GM12878 (cell line): Measurements from ENCODE around the gene SORCS2. TPM values are rescaled to one million over a fixed set of nuclear protein-coding genes. Genes with fewer than 3 reads are reported as not detected.

ENCODE experiments used
- ATAC-seq: fragments of 200-7000 bp; cut with Tn5 transposase; 3 replicates; pipeline ENCODE4 v1.9.1; 2020; ENCODE audit warnings: mild to moderate bottlenecking, moderate library complexity
- BruUV-seq: library from RNA; stranded (reverse); fragments of 400-500 nt; replicated peaks from 2 replicates; lab custom pipeline; 2021; lab: Mats Ljungman, UMichigan
- CTCF ChIA-PET: fragments of 300-600 bp; sonication (Branson Sonifier 250); formaldehyde crosslinking; extraction: SDS; loops from one replicate; lab custom pipeline; 2021; ENCODE audit warnings: inconsistent platforms; lab: Yijun Ruan, JAX
- POLR2A ChIA-PET: fragments of 350-600 bp; formaldehyde crosslinking; extraction: SDS; loops from one replicate; lab custom pipeline; 2021; ENCODE audit warnings: inconsistent platforms; lab: Charles Lee
- RAD21 ChIA-PET: fragments of 300-600 bp; sonication (Branson Sonifier 250); formaldehyde crosslinking; loops from one replicate; lab custom pipeline; 2023; ENCODE audit warnings: antibody characterized with exemption; ENCODE audit not compliant: unreplicated experiment; lab: Charles Lee
- SMC1A ChIA-PET: fragments of 300-600 bp; sonication (Branson Sonifier 250); formaldehyde crosslinking; loops from one replicate; lab custom pipeline; 2023; ENCODE audit not compliant: unreplicated experiment, uncharacterized antibody; lab: Charles Lee
- DNase-seq: peaks from one replicate; pipeline ENCODE4 v3.0.0-alpha.2; 2011; ENCODE audit warnings: low read depth, low spot score
- FAIRE-seq: peaks from 3 replicates; lab custom pipeline; 2011; peaks lifted over from hg19 to GRCh38; lab: Jason Lieb, UNC
- H2AFZ ChIP-seq: 2 replicates; pipeline ENCODE4 v1.6.0; 2011; ENCODE audit warnings: low read depth, low read length, control low read depth; ENCODE audit not compliant: control insufficient read depth
- H3K27ac ChIP-seq: 2 replicates; pipeline ENCODE4 v1.5.1; 2011; ENCODE audit warnings: control low read depth; ENCODE audit not compliant: control insufficient read depth, insufficient read depth
- H3K27me3 ChIP-seq, 2 experiments: replicated peaks in 1 of 2; 2 replicates each; pipeline versions ENCODE4 v1.6.0 to v1.6.1; 2011; ENCODE audit warnings: low read length in 1 of 2; ENCODE audit not compliant: control insufficient read depth in 2 of 2, insufficient read depth in 2 of 2
- H3K36me3 ChIP-seq, 2 experiments: 2 replicates each; pipeline ENCODE4 v1.5.1; 2011; ENCODE audit warnings: low read length in 1 of 2; ENCODE audit not compliant: control insufficient read depth in 2 of 2, insufficient read depth in 2 of 2
- H3K4me1 ChIP-seq: 2 replicates; pipeline ENCODE4 v1.6.1; 2011; ENCODE audit warnings: mild to moderate bottlenecking, low read length, moderate library complexity, mixed read lengths; ENCODE audit not compliant: control insufficient read depth, insufficient read depth
- H3K4me2 ChIP-seq: 2 replicates; pipeline ENCODE4 v1.6.0; 2011; ENCODE audit warnings: control low read depth; ENCODE audit not compliant: control insufficient read depth, insufficient read depth
- H3K4me3 ChIP-seq: fragments of 200-600 bp; sonication (generic); 2 replicates; pipeline ENCODE4 v1.5.1; 2016
- H3K79me2 ChIP-seq: 2 replicates; pipeline ENCODE4 v1.6.0; 2011; ENCODE audit warnings: low read length; ENCODE audit not compliant: control insufficient read depth, insufficient read depth
- H3K9ac ChIP-seq: 2 replicates; pipeline ENCODE4 v1.8.0; 2011; ENCODE audit warnings: low read length, control low read depth, mixed read lengths; ENCODE audit not compliant: control insufficient read depth, insufficient read depth
- H3K9me3 ChIP-seq: replicated peaks from 3 replicates; pipeline ENCODE4 v1.5.1; 2011; ENCODE audit warnings: mild to moderate bottlenecking, low read length; ENCODE audit not compliant: control insufficient read depth, insufficient read depth
- H4K20me1 ChIP-seq: 2 replicates; pipeline ENCODE4 v1.6.0; 2011; ENCODE audit not compliant: control insufficient read depth, insufficient read depth
- JUND ChIP-seq: IDR thresholded peaks from 2 replicates; pipeline ENCODE4 v1.6.1; 2012; ENCODE audit warnings: low read depth, mild to moderate bottlenecking, low read length, improper control_type of control experiment, moderate library complexity
- NR2C1 ChIP-seq: fragments of 450-650 bp; IDR thresholded peaks from 2 replicates; pipeline ENCODE4 v1.6.1; 2017; ENCODE audit warnings: antibody characterized with exemption, mild to moderate bottlenecking, moderate library complexity
- POU2F2 ChIP-seq: IDR thresholded peaks from 3 replicates; pipeline ENCODE4 v1.6.1; 2011; ENCODE audit warnings: low read depth, mild to moderate bottlenecking, low read length, borderline replicate concordance
- RELB ChIP-seq: fragments of 450-650 bp; IDR thresholded peaks from 2 replicates; pipeline ENCODE4 v1.6.1; 2017; ENCODE audit warnings: low read depth, mild to moderate bottlenecking, moderate library complexity
- SUPT20H ChIP-seq: IDR thresholded peaks from 2 replicates; pipeline ENCODE4 v1.6.1; 2011; ENCODE audit warnings: low read depth, mild to moderate bottlenecking, low read length, moderate library complexity, borderline replicate concordance; ENCODE audit not compliant: control insufficient read depth
- ZBTB11 ChIP-seq: fragments of 450-650 bp; formaldehyde crosslinking; IDR thresholded peaks from 2 replicates; pipeline ENCODE4 v1.5.0; 2022; ENCODE audit warnings: mild to moderate bottlenecking, missing genetic modification characterization
- WGBS: methylation state at CpG from one replicate; pipeline ENCODE4 v1.1.6; 2016; ENCODE audit warnings: low lambda C conversion rate; ENCODE audit not compliant: insufficient replicate concordance, insufficient coverage; ENCODE audit errors: missing lambda C conversion rate; 5-methylcytosine and 5-hydroxymethylcytosine counted together
- in situ Hi-C: fragments of 300-500 bp; cut with MboI; formaldehyde crosslinking; loops from 9 replicates; pipeline ENCODE4 v1.14.3; 2018; ENCODE audit warnings: mixed read lengths
- intact Hi-C: fragments of 100-400 bp; cut with micrococcal nuclease; formaldehyde crosslinking; loops from one replicate; pipeline ENCODE4 v1.14.2; 2022; ENCODE audit not compliant: unreplicated experiment
- polyA plus RNA-seq, 11 experiments: library from polyadenylated mRNA; depleted of rRNA in 4 of 11; unstranded in 6 of 11; stranded (reverse) in 5 of 11; fragments of >200 nt; fragmentation: Nextera tagmentation in 4 of 11; fragmentation: Illumina TruSeq in 1 of 11; extraction: Ambion mirVana in 4 of 11; extraction: Trizol in 1 of 11; gene quantifications; 1 replicate in 1 of 11; 2 replicates in 10 of 11; pipeline versions ENCODE4 v1.2.1 to v1.2.3, GENCODE V29; 2011 to 2016; ENCODE audit warnings: inconsistent platforms in 2 of 11, missing spikeins in 2 of 11, low read depth in 1 of 11
- total RNA-seq, 4 experiments: library from RNA; depleted of rRNA in 3 of 4; stranded (reverse); fragments of >200 nt in 3 of 4; fragmentation: Illumina TruSeq in 1 of 4; extraction: Trizol in 1 of 4; gene quantifications; 2 replicates each; pipeline versions ENCODE4 v1.2.1 to v1.2.3, GENCODE V29; 2013 to 2021

The SORCS2 gene
- total and polyA plus RNA-seq, 10 of the 15 experiments (the other 5 are each of a cell fraction or from before 2014, with no cell fraction given) = 0.01 to 0.15 (median 0.05) TPM; not detected in 5

- intact Hi-C loops = no loop called here
- Histone ChIP-seq H2AFZ (no peak overlapping the region), H3K36me3 (no peaks in the 10 kb centered on the region), H3K4me2 (no peak overlapping the region), H3K27me3 (no peaks in the 10 kb centered on the region), H3K4me1 (no peaks in the 10 kb centered on the region), H3K27ac (no peak overlapping the region)
- in situ Hi-C loops = no loop called here
- DNase-seq (no peak), ATAC-seq (no peak)
- SMC1A ChIA-PET = no interaction called here
- BruUV-seq = no TSS peak
- TF ChIP-seq NR2C1 (no peak), SUPT20H (no peak), POU2F2 (no peak), JUND (no peak), RELB (no peak), ZBTB11 (CRISPR knock-in tag) (no peak)
- TF ChIP-seq, all 136 proteins: peak for 0
- FAIRE-seq = no peak
- POLR2A ChIA-PET = no interaction called here
- RAD21 ChIA-PET = no interaction called here
- Histone ChIP-seq H3K9ac (no peak overlapping the region), H3K4me3 (no peak overlapping the region), H3K79me2 (no peaks in the 10 kb centered on the region), H3K9me3 (no peaks in the 10 kb centered on the region), H4K20me1 (no peaks in the 10 kb centered on the region)
- WGBS = 19% methylated on average over 8 of the region's 8 CpGs
- CTCF ChIA-PET = no interaction called here
Observed at GRCh38 chr4:7533267-7533666, 340.9 kb downstream of the SORCS2 start.
